G401.6 (cell line): ENCODE results near the gene TICAM1.
"Not testable (repeated sequence)": the region's sequence is repeated elsewhere in the genome, so short reads cannot be mapped to it uniquely, and the experiment has no call there.

Source experiments
- FAIRE-seq: peaks from 2 replicates; lab custom pipeline; 2012; peaks lifted over from hg19 to GRCh38; lab: Jason Lieb, UNC

The TICAM1 gene

DNA sequence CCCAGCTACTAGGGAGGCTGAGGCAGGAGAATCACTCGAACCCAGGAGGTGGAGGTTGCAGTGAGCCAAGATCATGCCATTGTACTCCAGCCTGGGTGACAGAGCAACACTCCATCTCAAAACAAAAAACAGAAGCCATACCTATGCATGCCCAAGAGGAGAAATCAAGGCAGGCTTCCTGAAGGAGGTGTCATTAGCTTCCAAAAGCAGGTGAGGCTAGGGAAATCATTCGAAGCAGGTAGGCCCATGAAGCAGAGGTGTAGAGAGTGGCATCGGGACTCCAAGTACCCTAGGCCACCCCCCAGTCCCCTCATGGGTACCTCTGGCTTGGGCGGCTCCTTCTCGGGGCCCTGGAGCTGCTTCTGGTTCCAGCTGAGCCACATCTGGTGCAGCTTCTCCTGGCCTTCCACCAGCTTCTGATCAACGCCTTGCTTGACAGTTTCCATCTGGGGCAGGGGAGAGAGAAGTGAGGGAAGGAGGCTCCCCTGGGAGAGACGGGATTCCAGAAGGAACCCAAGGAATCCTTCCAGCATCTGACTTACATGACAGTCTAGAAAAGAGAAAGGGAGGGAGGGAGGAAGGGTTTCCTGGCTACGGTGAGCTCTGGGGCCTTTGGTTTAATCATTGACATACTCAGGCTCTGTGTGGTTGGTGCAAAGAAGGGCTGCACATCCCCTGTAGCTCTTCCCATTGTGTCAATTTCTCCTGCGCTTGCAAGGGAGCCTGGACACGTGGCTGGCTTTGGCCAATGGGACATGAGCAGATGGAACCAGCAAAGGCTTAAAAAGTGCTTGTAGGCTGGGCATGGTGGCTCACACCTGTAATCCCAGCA, 13.1 kb upstream of the TICAM1 start:
- no peak for FAIRE-seq

DNA sequence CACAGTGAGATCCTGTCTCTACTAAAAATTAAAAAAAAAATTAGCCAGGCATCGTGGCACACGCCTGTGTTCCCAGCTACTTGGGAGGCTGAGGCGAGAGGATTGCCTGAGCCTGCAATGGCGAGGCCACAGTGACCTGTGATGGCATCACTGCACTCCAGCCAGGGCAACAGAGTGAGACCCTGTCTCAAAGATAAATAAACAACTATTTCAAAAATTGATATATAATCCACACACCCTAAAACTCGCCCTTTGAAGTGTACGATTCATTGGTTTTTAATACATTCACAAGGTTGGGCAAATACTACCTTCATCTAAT, 12.1 kb upstream of the TICAM1 start:
- FAIRE-seq, result no peak

DNA sequence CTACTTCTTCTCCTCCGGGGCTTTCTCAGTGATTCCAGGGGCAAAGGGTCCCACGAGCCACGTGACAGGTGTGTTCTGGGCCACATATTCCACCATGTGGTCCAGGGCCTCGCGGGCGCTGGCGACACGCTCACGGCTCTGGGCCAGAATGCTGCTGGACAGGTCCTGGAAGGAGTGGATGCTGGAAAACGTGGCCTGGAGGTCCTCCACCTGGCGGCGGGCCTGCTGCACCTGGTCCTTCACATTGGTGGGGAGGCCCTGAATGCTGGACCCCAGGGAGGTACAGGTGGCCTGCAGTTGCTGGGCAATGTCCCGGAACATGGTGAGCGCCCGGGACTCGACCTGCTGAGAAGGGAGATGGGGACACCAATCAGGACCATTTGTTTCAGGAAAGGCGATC, 7.7 kb upstream of the TICAM1 start:
- no peak for FAIRE-seq

DNA sequence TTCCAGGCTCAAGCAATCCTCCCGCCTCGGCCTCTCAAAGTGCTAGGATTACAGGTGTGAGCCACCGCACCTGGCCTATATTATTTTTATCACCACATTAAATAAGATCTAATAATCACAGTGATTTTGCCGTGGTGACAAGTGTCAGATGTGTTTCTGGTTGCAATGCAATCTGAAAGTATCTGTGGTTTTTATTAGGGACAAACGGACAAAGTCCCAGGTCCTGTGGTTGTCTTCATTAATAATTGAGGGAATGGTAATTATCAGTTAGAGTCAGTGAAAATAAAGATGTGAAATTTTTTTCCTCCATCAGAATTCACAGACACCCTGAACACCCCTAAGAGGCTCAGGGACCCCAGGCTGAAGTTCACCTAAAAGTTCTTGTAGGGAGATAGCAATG, 1.3 kb upstream of the TICAM1 start:
- FAIRE-seq, result no peak

DNA sequence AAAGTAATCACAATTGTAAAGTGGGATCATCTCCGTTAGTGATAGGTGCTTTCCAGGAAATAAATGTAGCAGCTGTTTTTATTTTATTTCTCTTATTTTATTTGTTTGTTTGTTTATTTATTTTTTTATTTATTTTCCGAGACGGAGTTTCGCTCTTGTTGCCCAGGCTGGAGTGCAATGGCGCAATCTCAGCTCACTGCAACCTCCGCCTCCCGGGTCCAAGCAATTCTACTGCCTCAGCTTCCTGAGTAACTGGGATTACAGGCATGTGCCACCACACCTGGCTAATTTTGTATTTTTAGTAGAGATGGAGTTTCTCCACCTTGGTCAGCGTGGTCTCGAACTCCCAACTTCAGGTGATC, 448 bp upstream of the TICAM1 start:
- FAIRE-seq, result not testable (repeated sequence)

DNA sequence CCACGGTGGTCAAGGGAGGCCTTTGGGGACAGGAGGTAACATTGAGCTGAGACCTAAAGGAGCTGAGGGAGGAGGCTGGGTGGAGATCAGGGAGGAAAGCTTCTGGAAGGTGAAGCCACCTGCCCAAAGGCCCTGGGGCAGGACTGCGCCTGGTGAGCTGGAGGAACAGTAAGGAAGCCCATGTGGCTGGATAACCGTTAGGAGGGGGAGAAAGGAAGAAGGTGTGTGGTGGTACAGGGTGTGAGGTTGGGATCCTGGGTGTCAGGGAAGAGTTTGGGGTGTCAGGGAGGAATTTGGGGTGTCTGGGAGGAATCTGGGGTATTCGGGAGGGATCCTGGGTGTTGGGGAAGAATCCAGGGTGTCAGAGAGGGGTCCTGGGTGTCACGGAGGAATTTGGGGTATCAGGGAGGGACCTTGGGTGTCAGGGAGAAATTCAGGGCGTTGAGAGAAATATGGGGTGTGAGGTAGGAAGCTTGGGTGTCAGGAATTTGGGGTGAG, 695 bp downstream of the TICAM1 start:
- FAIRE-seq, result no peak

DNA sequence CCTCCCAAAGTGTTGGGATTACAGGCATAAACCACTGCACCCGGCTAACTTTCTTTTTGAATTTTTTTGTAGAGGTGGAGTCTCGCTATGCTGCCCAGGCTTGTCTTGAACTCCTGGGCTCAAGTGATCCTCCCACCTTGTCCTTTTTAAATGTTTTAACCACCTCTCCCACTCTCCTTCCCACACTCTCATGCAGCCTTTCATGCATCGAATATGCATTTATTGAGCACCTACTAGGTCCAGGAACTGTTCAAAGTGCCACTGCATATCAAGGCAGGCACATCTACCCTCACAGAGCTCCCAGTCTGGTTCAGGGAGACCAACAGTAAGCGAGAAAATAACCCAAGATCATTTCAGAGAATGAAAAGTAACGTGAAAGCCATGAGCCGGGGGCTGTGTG, 1.2 kb downstream of the TICAM1 start:
- no peak for FAIRE-seq

DNA sequence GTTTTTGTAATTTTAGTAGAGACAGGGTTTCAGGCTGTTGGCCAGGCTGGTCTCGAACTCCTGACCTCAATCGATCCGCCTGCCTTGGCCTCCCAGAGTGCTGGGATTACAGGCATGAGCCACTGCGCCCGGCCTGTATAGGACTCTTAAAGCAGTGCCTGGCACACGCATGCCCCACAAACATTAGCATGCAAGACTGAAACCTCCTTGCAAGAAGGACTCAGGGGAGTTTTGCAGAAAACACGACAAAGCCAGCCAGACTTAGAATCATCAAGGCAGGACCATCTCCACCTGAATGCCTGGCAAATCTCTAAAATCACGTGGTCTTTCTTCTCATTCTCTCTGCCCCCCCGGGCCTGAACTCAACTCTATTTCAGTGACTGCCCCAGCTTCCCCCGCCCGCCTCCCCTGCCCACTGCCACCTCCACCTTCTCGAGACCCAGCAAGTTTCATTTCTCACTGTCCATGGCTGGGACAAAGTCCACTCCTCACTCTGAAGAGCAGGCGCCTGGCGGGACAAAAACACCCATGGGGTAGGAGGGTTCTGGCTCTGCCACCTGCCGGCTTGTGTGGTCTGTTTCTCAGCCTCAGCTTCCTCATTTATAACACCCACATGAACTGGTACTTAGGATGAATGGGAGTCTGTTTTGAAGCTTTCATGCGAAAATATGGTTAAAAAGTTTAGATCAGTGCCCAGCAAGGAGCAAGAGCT, 2.4 kb downstream of the TICAM1 start:
- FAIRE-seq, result no peak

DNA sequence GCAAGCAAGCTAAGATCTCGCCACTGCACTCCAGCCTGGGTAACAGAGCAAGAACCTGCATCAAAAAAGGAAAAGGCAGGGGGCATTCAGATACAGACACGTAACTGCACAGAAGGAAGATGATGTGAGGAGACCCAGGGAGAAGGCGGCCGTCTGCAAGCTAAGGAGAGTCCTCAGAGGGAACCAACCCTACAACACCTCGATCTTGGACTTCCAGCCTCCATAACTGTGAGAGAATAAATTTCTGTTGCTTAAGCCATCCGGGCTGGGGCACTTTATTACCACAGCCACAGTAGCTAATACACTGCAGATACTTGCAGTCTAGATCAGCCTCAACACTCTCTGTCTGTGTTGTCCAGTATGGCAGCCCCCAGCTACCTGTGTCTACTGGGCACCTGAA, 7.9 kb downstream of the TICAM1 start:
- FAIRE-seq, result no peak

DNA sequence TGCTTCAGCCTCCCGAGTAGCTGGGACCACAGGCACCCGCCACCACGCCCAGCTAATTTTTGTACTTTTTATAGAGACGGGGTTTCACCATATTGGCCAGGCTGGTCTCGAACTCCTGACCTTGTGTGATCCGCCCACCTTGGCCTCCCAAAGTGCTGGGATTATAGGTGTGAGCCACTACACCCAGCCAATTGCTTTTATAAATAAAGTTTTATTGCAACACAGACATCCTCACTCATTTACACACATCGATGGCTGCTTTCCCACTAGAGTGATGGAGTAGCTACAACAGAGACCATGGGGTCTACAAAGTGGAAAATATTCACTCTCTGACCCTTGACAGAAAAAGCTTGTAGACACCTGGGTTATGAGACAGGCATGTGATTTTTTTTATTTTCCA, 9.2 kb downstream of the TICAM1 start:
- FAIRE-seq, result not testable (repeated sequence)

DNA sequence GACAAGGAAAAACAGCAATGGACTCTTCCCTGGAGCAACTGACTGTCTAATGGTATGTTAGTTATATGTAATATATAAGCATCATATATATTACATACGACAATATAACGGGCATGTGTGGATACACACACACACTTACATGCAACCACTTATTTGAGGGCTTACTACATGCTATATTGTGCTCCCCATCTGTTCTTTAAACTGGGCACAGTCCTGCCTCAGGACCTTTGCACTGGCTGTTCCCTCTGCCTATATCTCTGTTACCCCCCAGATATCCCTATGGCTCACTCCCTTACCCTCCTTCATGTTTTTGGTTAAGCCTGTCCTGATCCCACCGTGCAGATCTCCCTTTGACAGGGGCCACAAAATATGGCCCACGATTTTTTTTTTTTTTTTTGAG, 10.2 kb downstream of the TICAM1 start:
- FAIRE-seq, result no peak

DNA sequence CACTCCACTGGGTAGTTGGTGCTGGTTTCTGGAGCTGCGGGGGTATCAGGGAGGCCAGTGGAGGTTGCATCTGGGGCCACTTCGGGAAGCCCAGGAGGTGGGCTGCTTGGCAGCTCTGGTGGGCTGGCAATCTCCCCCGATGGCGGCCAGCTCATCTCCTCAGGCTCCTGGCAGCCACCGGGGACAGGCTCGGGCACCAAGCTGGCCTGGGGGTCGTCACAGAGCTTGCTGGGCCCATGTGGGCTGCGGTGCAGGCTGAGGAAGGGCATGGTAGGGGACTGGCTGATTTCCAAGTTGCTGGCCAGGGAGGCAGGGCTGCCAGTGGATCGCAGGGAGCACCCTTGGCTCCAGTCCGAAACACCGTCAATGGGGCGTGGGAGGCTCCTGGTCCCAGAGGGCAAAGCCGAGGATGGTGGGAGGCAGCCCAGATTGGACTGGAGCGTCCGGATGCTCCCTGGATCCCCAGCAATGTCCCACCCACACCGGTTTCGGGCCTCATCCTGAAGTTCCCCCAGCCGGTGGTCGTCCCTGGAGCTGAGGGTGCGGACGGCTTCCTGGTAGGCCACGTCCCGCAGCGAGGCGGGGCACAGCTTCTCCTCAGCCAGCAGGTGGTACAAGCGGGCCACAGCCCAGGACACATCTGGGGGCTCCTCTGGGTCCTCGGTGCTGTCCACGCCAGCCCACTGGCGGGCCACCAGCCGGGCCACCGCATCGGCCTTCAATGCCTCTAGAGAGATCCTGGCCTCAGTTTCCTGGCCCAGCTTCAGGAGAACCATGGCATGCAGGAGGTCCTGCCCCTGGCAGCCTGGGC, 13.8 kb downstream of the TICAM1 start:
- no peak for FAIRE-seq

DNA sequence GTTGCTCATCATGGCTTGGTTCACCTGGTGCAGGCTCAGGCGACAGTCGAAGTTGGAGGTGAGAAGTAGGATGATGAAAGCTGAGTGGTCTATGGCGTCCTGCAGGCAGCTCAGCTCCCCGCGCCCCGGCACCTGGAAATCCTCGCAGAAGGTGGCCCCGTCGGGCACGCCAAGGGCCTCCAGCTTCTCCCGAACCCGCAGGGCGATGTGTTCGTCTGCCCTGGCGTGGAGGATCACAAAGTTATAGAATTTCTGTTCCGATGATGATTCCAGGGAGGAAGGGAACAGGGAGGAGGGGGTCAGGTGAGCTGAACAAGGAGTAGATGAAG, 14.6 kb downstream of the TICAM1 start:
- FAIRE-seq, result no peak

DNA sequence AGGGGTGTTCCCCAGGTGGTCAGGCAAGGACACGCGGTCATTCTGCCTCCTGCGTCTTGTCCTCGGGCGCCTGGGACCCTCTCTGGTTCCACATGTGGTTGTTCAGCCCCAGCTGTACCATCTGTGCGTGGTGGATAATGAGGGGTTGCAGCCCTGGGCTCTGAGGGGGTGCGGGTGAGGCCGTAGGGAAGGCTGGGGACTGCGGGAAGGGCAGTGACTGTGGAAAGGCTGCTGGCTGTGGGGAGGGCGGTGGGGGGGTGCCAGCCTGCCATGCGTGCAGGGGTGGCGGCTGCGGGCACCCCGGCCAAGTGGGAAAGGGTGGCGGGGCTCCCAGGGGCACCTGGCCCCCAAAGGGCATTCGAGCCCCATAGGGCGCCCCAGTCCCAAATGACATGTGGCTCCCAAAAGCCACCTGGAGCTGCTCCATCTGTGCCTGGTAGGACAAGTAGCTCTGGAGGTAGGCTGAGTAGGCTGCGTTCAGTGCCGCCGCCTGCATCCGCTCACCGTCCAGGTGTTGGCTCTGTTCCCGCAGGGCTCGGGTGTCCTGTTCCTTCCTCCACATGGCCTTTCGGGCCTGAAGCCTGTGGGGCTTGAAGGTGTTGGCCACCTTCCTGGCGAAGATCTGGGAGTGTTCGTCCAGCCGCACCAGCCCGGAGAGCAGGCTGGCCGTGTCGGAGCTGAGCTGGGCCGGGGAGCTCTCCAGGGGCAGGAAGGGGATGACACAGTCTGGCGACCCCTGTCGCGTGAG, 15.1 kb downstream of the TICAM1 start:
- FAIRE-seq, result no peak

DNA sequence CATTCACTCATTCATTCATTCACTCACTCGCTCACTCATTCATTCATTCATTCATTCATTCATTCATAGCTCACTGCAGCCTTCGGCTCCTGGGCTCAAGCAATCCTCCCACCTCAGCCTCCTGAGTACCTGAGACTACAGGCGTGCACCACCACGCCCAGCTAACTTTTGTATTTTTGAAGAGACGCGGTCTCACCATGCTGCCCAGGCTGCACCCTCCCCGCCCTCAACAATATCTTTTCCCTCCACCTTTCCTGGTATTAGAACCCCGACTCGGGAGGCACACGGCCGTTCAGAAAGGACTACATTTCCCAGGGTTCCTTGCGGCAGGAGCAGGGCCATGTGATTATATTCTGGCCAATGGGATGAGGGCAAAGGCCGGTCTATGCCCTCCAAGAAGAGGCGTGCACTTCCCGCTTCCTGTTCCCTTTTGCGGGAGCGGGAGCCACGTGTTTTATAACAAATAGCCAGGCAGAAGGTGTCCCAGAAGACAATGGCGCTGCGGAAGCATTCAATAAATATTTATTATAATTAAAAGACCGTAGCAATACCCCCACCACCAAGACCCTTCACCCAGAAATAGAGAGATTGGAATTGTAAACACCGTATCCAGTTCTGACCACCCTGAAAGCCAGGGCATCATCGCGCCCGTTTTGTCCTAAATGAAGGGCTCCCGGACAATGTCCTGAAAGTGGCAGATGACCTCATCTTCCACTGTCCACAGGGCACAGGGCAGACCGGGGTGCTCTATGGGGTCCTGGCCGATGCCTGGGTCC, 15.9 kb downstream of the TICAM1 start:
- FAIRE-seq, result peak; percentile 97

DNA sequence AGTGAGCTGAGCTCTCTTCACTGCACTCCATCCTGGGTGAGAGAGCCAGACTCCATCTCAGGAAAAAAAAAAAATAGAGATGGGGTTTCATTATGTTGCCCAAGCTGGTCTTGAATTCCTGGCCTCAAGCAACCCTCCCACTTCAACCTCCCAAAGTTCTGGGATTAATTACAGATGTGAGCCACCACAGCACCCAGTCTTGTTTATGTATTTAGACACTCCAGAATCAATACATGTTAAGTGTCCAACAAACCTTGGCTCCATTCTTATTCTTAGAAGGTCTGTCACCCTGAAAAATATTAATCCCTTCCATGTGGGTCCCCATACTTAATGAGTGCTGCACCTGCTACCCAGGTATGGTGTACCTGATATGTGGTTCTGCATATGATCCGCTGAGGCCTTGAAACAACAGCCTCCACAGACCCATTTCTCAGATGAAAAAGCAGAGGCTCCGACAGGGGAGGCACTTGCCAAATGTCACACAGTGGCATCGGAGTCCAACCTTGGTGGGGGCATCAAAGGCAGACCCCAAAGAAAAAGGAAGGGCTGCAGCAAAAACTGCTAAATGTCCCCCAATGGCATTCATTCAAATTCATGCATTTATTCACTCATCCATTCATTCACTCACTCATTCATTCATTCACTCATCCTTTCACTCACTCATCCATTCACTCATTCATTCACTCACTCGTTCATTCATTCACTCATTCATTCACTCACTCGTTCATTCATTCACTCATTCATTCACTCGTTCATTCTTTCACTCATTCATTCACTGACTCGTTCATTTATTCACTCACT, 16.7 kb downstream of the TICAM1 start:
- no peak for FAIRE-seq

DNA sequence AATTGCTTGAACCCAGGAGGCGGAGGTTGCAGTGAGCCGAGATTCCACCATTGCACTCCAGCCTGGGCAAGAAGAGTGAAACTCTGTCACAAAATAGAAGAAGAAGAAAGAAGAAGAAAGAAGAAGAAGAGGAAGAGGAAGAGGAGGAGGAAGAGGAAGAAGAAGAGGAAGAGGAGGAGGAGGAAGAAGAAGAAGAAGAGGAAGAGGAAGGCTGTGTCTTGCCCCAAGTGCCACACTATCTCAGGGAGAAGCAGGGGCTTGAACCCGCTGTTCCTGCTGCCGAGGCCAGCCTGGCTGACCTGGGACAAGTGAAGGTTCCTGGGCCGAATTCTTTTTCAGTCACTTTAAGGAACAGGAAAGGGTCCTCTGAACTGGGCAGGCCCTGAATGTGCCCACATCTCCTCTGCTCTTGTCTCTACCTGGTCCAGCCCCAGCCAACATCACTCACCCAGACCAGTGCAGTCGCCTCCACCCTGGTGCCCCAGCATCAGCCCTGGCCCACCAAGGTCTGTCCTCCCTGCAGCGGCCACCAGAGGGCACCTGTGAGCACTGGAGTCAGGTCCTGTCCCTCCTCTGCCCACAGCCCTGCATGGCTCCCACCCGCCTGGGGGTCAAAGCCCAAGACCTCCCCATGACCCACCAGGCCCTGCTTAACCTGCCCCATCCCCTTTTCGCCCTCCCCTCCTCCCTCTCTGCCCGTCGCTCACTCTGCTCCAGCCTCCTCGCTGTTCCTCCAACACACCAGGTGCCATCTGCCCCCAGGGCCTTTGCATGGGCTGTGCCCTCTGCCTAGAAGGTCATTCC, 20.0 kb downstream of the TICAM1 start:
- FAIRE-seq, result no peak

DNA sequence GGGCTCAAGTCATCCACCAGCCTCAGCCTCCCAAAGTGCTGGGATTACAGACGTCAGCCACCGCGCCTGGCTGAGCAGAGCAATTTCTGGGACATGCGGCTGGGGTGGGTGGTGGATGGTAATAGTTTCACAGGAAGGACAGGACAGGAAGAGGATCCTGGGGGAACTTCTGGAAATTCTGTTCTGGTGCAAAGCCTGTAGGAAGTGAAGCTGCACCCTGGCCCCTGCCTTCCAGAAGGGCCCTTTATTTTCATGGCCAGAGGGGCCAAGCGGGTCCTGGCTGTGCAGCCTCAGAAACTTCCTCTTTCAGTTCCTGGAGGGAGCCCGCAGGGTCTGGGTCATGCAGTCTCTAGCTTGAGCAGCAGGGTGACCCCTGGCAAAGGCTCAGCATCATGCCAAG, 24.3 kb downstream of the TICAM1 start:
- FAIRE-seq, result no peak

DNA sequence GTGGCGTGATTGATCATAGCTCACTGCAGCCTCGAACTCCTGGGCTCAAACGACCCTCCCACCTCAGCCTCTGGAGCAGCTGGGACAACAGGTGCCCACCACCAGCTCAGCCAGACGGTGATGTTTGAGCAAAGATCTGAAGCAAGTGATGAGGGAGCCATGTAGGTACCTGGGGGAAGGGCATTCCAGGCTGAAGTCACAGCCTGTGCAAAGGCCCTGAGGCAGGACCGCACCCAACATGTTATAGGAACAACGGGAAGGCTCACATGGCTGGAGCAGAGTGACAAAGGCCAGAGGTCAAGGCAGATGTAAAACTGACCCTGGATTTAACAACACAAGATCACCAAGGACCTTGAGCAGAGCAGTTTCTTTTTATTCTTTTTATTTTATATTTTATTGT, 25.1 kb downstream of the TICAM1 start:
- FAIRE-seq, result no peak

DNA sequence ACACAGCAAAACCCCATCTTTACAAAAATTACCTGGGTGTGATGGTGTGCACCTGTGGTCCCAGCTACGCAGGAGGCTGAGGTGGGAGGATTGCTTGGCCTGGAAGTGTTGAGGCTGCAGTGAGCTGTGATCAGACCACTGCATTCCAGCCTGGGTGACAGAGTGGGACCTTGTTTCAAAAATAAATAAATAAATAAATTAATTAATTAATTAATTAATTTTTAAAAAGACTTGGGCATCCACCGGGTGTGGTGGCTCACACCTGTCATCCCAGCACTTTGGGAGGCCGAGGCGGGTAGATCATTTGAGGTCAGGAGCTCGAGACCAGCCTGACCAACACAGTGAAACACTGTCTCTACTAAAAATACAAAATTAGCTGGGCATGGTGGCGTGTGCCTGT, 26.4 kb downstream of the TICAM1 start:
- not testable (repeated sequence) for FAIRE-seq
